Left lung (tissue), 10 donors: ENCODE measurements around the gene CPO. TPM values are rescaled to one million over a fixed set of nuclear protein-coding genes. Genes with fewer than 3 reads are reported as not detected.

Experiments
- ATAC-seq: fragments of 200-7000 bp; cut with Tn5 transposase; one replicate; pipeline ENCODE4 v1.9.1; 2020; ENCODE audit warnings: moderate library complexity
- DNase-seq, 4 donors: peaks; one replicate each; pipeline ENCODE4 v3.0.0-alpha.2; 2013 to 2020
- H3K27ac ChIP-seq, 2 donors: fragments of 200-600 bp; sonication (generic) in 1 of 2; one replicate each; pipeline versions ENCODE4 v1.5.0 to v1.8.0; 2020 to 2021
- H3K27me3 ChIP-seq, 2 donors: fragments of 200-600 bp; sonication (generic) in 1 of 2; one replicate each; pipeline versions ENCODE4 v1.5.0 to v1.8.0; 2020 to 2021
- H3K36me3 ChIP-seq, 2 donors: fragments of 200-600 bp; sonication (generic) in 1 of 2; one replicate each; pipeline versions ENCODE4 v1.5.0 to v1.8.0; 2020 to 2021
- H3K4me1 ChIP-seq, 2 donors: fragments of 200-600 bp; one replicate each; pipeline ENCODE4 v1.8.0; 2021
- H3K4me3 ChIP-seq, 2 donors: fragments of 200-600 bp; sonication (generic) in 1 of 2; one replicate each; pipeline versions ENCODE4 v1.5.0 to v1.8.0; 2020 to 2021; ENCODE audit warnings: mild to moderate bottlenecking in 1 of 2
- H3K9me3 ChIP-seq, 2 donors: fragments of 200-600 bp; sonication (generic) in 1 of 2; one replicate each; pipeline versions ENCODE4 v1.5.0 to v1.8.0; 2020 to 2021
- intact Hi-C, 2 donors: fragments of 100-400 bp; cut with DNase I; formaldehyde crosslinking; loops; one replicate each; pipeline versions ENCODE4 v1.11.2 to v1.14.2; 2022
- polyA plus RNA-seq, 6 donors: library from polyadenylated mRNA; unstranded; fragments of 120-200 nt; gene quantifications; one replicate each; pipeline ENCODE4 v1.2.1, GENCODE V29; 2013; ENCODE audit not compliant: insufficient read length in 6 of 6
- total RNA-seq, 2 donors: library from RNA; stranded (reverse); fragmentation: NEBNext Ultra II Directional; extraction: Animal tissue kit (Norgen Biotek cat#: 25700); gene quantifications; one replicate each; pipeline ENCODE4 v1.2.1, GENCODE V29; 2021
- TF ChIP-seq, protein P1 (sequence below), 2 donors: fragments of 200-600 bp; sonication (generic) in 1 of 2; IDR thresholded peaks; one replicate each; pipeline versions ENCODE4 v1.5.0 to v1.8.0; 2021; ENCODE audit warnings: antibody characterized with exemption in 2 of 2
- donor health status: DM: no; HTN: yes; CAD: no.
- donor health status: DM: no; HTN: no; CAD: no.

The CPO gene
- total and polyA plus RNA-seq, 8 donors: 0.20 to 0.69 (median 0.48) TPM; not detected in 1

DNA sequence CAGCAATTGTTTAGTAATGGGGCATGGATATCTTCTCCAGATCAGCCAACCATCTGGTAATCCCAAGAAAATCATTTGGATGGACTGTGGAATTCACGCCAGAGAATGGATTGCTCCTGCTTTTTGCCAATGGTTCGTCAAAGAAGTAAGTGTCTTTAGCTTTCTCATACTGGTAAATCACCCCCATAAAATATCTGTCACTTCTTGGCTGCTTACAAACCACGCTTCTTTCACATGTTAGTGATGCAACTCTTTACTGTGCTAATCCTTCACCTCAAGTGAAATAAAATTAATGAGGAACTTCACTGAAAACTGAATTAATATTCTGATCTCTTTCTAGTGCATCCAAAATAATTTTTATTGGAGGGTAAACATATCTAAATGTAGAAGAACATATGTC is 18.9 kb downstream of the CPO start:
- H3K4me1 ChIP-seq: no peaks in the 10 kb centered on the region
- H3K27me3 ChIP-seq: no peaks in the 10 kb centered on the region
- no peak overlapping the region for H3K4me3 ChIP-seq
- TF ChIP-seq, protein P1, sequence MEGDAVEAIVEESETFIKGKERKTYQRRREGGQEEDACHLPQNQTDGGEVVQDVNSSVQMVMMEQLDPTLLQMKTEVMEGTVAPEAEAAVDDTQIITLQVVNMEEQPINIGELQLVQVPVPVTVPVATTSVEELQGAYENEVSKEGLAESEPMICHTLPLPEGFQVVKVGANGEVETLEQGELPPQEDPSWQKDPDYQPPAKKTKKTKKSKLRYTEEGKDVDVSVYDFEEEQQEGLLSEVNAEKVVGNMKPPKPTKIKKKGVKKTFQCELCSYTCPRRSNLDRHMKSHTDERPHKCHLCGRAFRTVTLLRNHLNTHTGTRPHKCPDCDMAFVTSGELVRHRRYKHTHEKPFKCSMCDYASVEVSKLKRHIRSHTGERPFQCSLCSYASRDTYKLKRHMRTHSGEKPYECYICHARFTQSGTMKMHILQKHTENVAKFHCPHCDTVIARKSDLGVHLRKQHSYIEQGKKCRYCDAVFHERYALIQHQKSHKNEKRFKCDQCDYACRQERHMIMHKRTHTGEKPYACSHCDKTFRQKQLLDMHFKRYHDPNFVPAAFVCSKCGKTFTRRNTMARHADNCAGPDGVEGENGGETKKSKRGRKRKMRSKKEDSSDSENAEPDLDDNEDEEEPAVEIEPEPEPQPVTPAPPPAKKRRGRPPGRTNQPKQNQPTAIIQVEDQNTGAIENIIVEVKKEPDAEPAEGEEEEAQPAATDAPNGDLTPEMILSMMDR (IDR thresholded peaks at IDR 0.05): no peak
- ATAC-seq (no peak), DNase-seq (no peak)
- H3K27ac ChIP-seq: no peak overlapping the region
- peaks cover 0 to 10% of the 10 kb centered on the region in 2 donors for H3K9me3 ChIP-seq
- intact Hi-C loops: no loop called here
- H3K36me3 ChIP-seq: no peaks in the 10 kb centered on the region

DNA sequence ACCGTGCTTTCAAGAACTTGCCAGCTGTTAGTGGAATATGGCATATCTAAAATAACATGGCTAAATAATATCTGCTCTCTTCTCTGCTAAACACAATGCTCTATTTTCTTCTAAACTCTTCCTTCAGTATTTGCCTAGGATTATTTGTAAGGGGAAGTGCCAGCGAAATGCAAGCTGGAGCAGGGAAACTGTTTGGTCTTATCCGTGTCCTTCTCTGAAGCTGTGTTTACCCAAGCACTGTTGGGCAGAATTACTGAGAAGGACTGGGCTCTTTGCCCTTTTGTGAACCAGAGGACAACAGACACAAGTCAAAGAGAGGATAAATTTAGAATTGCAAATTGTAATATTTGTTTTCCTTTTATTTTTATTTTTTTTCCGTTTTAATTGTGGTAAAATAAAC is 23.6 kb downstream of the CPO start:
- no peaks in the 10 kb centered on the region for H3K27me3 ChIP-seq
- intact Hi-C loops: no loop called here
- TF ChIP-seq, protein P1 (IDR thresholded peaks at IDR 0.05): no peak
- no peaks in the 10 kb centered on the region for H3K9me3 ChIP-seq
- DNase-seq: no peak
- no peaks in the 10 kb centered on the region for H3K4me1 ChIP-seq
- H3K27ac ChIP-seq: no peak overlapping the region
- no peaks in the 10 kb centered on the region for H3K36me3 ChIP-seq
- ATAC-seq: peak; percentile 87
- no peak overlapping the region for H3K4me3 ChIP-seq

- TF ChIP-seq, protein P1 (IDR thresholded peaks at IDR 0.05): no peak
- Histone ChIP-seq H3K36me3 (no peaks in the 10 kb centered on the region), H3K27ac (no peak overlapping the region), H3K4me1 (peaks cover 0 to 11% of the 10 kb centered on the region in 2 donors), H3K27me3 (no peaks in the 10 kb centered on the region), H3K9me3 (no peaks in the 10 kb centered on the region), H3K4me3 (no peak overlapping the region)
- intact Hi-C loops: no loop called here
- no peak for DNase-seq
- ATAC-seq: no peak
Measured at GRCh38 chr2:206968134-206969086, 29.1 kb downstream of the CPO start.

GRCh38 chr2:206969192-206969591 is 29.9 kb downstream of the CPO start:
- H3K9me3 ChIP-seq: no peaks in the 10 kb centered on the region
- H3K36me3 ChIP-seq: no peaks in the 10 kb centered on the region
- intact Hi-C loops: no loop called here
- no peak for ATAC-seq
- no peak overlapping the region for H3K27ac ChIP-seq
- no peaks in the 10 kb centered on the region for H3K27me3 ChIP-seq
- H3K4me1 ChIP-seq: peaks cover 0 to 11% of the 10 kb centered on the region in 2 donors
- DNase-seq: no peak
- no peak overlapping the region for H3K4me3 ChIP-seq
- TF ChIP-seq, protein P1 (IDR thresholded peaks at IDR 0.05): no peak

DNA sequence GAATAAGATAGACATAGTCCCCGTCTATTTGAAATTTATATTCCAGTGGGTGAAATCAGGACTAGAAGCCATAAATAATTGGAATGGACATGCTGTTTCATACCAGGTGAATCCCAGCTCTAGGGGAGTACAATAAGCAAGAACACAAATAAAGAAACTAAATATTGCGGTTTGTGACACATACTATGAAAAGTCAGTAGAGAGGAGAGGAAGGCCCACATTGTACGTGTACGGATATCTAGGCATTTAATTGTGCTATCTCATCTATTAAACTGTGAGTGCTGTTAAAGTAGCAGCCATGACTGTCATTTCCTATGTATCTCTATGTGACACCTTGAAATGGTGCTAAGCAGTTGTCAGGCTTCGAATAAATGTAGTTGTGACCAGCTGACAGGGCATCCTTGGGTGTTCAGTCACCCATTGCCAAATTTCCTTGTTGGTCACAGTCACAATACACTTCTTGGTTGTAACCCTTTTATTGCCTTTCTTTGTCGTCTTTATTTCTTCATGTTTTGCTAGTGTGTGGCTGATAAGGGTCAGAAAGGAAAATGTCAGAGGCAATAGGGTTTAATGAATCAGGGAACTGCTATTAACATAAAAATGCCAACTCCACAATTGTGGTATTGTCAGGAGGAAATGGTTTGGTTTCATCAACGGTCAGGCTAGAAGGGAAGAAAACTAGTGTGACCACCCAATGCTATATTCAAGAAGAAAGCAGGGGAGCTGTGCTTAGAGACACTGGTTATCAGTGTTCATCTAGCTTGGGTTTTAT is 31.5 kb downstream of the CPO start:
- peak; percentile 31 for ATAC-seq
- intact Hi-C loops: no loop called here
- Histone ChIP-seq H3K9me3 (no peaks in the 10 kb centered on the region), H3K4me3 (no peak overlapping the region), H3K27me3 (no peaks in the 10 kb centered on the region), H3K27ac (no peak overlapping the region), H3K4me1 (peaks cover 0 to 11% of the 10 kb centered on the region in 2 donors), H3K36me3 (no peaks in the 10 kb centered on the region)
- TF ChIP-seq, protein P1 (IDR thresholded peaks at IDR 0.05): no peak
- no peak for DNase-seq
